Kidney epithelial cell (primary cell): ENCODE measurements around the gene BCAP31. TPM values are rescaled to one million over a fixed set of nuclear protein-coding genes. Genes with fewer than 3 reads are reported as not detected.

ENCODE experiments used
- DNase-seq: peaks from one replicate; pipeline ENCODE4 v3.0.0-alpha.2; 2010; ENCODE audit warnings: low read depth
- H3K27me3 ChIP-seq: 2 replicates; pipeline ENCODE4 v1.6.0; 2011; ENCODE audit warnings: low read length; ENCODE audit not compliant: control insufficient read depth, insufficient read depth
- H3K36me3 ChIP-seq: 2 replicates; pipeline ENCODE4 v1.5.1; 2011; ENCODE audit warnings: low read length; ENCODE audit not compliant: control insufficient read depth, insufficient read depth
- H3K4me3 ChIP-seq: 2 replicates; pipeline ENCODE4 v1.5.1; 2011; ENCODE audit warnings: low read depth, mild to moderate bottlenecking, control low read depth, low read length
- total RNA-seq: library from RNA; depleted of rRNA; stranded (reverse); fragments of >200 nt; gene quantifications from 2 replicates; pipeline ENCODE4 v1.2.3, GENCODE V29; 2015
- TF ChIP-seq, protein P1 (sequence below): IDR thresholded peaks from 2 replicates; pipeline ENCODE4 v1.5.1; 2011; ENCODE audit warnings: mild to moderate bottlenecking, moderate library complexity, low read length, control low read depth, inconsistent platforms; ENCODE audit not compliant: insufficient read depth, poor library complexity, severe bottlenecking

Gene BCAP31
- total RNA-seq, 1 donor from 2014 or later: 179 TPM

DNA sequence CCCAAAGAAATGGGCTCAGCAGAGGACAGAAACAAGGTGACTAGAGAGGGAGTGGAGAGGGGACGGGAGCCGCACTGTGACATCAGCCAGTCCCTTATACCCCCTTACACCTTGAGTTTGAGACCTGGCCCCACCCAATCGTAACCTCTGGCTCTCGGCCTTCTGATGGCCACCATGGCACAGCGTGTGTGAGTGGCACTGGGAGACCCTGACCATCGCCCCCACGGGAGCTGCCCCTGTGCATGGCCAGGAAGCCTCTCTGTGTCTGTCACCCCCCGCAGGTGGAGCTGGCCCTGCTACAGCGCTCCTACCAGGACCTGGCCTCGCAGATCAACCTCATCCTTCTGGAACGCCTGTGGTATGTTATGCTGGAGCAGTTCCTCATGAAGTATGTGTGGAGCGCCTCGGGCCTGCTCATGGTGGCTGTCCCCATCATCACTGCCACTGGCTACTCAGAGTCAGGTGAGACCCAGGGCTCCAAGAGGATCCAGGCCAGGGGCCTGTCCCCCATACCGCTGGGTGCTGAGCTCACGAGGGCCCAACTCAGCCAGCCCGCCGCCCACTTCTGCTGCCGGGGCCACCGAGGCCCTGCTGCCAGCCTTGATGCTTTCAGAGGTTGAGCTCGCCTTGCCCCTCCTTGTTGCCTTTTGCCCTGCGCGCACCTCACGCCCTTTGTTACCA, 4.9 kb upstream of the BCAP31 start:
- H3K27me3 ChIP-seq: no peaks in the 10 kb centered on the region
- TF ChIP-seq, protein P1, sequence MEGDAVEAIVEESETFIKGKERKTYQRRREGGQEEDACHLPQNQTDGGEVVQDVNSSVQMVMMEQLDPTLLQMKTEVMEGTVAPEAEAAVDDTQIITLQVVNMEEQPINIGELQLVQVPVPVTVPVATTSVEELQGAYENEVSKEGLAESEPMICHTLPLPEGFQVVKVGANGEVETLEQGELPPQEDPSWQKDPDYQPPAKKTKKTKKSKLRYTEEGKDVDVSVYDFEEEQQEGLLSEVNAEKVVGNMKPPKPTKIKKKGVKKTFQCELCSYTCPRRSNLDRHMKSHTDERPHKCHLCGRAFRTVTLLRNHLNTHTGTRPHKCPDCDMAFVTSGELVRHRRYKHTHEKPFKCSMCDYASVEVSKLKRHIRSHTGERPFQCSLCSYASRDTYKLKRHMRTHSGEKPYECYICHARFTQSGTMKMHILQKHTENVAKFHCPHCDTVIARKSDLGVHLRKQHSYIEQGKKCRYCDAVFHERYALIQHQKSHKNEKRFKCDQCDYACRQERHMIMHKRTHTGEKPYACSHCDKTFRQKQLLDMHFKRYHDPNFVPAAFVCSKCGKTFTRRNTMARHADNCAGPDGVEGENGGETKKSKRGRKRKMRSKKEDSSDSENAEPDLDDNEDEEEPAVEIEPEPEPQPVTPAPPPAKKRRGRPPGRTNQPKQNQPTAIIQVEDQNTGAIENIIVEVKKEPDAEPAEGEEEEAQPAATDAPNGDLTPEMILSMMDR: no peak
- no peak for DNase-seq
- H3K36me3 ChIP-seq: no peaks in the 10 kb centered on the region
- no peak overlapping the region for H3K4me3 ChIP-seq

DNA sequence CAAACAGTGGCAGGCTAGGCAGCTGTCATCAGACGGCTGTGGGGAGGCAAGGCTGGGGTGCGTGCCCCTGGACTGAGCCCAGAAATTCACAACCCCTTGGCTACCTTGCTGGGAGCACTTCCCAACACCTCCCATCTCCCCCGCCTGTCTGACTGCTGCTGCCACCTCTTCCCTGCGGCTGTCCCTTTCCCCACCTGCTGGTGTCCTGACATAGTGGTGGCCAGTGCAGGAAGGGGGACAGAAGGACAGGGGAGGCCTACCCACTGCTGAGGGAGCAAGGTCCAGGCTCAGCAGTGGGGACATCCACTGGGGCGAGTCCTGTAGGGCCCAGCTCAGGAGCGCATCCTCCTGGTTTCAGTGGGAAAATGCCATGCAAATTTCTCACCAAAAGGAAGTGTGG, 3.9 kb upstream of the BCAP31 start:
- TF ChIP-seq, protein P1: no peak
- no peak overlapping the region for H3K4me3 ChIP-seq
- no peaks in the 10 kb centered on the region for H3K36me3 ChIP-seq
- no peak for DNase-seq
- H3K27me3 ChIP-seq: no peaks in the 10 kb centered on the region

DNA sequence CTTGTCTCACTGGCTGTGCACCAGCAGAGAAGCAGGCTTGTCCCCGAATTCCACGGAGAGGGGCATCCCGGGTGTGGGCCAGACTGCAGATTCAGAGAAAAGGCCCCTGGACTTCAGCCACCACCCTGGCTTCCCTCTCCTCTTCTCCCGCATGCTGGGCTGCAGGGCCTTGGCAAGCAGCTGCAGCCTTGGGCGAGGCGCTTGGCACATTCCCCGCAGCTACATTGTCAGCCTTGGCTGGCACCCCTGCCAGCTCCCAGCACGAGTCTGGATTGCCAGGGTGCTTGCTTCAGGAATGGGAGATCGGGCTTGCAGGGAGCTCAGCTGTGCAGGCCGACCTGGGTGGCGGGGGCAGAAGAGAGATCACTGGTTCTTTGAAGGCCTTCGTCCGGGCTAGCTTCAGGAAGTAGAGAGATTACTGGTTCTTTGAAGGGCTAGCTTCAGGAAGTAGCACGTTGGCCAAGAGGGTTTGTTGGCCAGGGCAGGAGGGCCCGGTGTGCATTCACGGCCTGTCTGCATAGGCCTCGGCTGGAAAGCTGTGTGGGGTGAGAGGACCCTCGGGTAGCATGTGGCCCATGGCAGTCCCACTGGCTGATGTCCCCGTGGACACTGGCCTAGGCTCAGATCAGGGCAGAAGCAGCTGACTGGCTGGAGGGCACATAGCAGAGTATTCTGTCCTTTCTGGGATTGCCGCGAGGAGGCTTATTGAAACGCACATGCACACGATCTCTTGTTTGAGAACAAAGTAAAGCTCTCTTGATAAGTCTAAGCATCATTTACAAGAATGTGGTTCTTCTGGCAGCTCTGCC, 3.1 kb upstream of the BCAP31 start:
- Histone ChIP-seq H3K27me3 (no peaks in the 10 kb centered on the region), H3K36me3 (no peaks in the 10 kb centered on the region), H3K4me3 (no peak overlapping the region)
- TF ChIP-seq, protein P1: no peak
- DNase-seq: no peak

DNA sequence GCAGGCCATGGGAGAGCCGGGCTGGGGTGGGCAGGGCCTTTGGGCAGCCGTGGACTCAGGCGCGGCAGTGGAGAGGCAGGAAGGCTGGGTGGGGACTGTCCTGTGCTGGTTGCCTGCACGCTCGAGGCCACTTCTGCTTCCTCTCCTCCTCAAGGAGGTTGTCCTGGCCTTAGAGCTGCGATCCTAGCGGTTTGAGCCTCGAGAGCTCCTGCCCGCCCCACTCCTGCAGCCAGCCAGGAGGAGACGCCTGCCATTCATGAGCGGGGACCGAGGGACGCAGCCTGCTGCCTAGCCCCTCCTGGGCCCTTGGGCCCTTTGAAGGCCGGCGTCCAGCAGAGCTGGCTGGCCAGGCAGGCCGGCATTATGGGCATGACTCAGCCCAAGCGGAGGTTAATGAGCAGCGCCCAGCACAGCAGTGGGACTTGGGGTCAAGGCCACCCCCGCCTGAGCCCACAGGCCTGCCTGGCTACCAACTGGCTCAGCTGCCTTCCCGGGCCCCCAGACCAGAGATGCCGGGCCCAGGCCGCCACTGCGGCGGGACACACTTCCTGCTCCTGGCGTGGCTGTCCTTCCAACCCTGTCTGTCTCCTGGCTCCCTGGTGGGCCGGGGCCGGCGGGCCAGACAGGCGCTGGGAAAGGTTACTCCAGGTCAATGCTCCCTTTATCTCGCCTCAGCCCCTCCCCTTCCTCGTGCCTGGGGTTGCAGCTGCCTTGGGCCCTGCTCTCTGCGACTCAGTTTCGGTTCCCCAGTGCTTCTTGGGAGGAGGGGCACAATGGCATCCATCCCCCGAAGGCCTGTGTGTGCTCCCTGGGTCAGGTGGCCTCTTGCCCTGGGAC, 2.3 kb upstream of the BCAP31 start:
- DNase-seq: no peak
- TF ChIP-seq, protein P1: no peak
- no peak overlapping the region for H3K4me3 ChIP-seq
- H3K36me3 ChIP-seq: no peaks in the 10 kb centered on the region
- no peaks in the 10 kb centered on the region for H3K27me3 ChIP-seq

DNA sequence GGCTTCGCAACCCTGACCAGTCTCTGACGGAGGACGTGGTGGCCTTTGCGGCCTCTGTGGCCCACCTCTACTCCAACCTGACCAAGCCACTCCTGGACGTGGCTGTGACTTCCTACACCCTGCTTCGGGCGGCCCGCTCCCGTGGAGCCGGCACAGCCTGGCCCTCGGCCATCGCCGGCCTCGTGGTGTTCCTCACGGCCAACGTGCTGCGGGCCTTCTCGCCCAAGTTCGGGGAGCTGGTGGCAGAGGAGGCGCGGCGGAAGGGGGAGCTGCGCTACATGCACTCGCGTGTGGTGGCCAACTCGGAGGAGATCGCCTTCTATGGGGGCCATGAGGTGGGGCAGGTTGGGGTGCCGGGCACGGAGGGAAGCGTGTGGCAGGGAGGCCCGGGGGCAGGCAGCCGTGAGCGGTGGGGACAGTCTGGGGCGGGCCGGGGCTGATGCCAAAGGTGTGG, 1.7 kb upstream of the BCAP31 start:
- H3K4me3 ChIP-seq: no peak overlapping the region
- H3K27me3 ChIP-seq: no peaks in the 10 kb centered on the region
- TF ChIP-seq, protein P1: no peak
- no peaks in the 10 kb centered on the region for H3K36me3 ChIP-seq
- no peak for DNase-seq
